HepG2 (cell line): ENCODE results near the gene CX3CR1. TPM values are rescaled to one million over a fixed set of nuclear protein-coding genes. Genes with fewer than 3 reads are reported as not detected.

ENCODE experiments used
- ARID4A ChIP-seq: sonication (generic); formaldehyde crosslinking; IDR thresholded peaks from 2 replicates; pipeline ENCODE4 v1.5.0; 2020; ENCODE audit warnings: mild to moderate bottlenecking, missing genetic modification reagents, borderline replicate concordance
- FOXJ3 ChIP-seq: sonication (generic); formaldehyde crosslinking; IDR thresholded peaks from 2 replicates; pipeline ENCODE4 v1.4.0; 2020; ENCODE audit warnings: missing genetic modification reagents, mild to moderate bottlenecking, borderline replicate concordance
- FOXP4 ChIP-seq: sonication (generic); formaldehyde crosslinking; IDR thresholded peaks from 2 replicates; pipeline ENCODE4 v1.4.0; 2020; ENCODE audit warnings: missing genetic modification reagents
- HDAC1 ChIP-seq: sonication (generic); formaldehyde crosslinking; IDR thresholded peaks from 2 replicates; pipeline ENCODE4 v1.5.1; 2020; ENCODE audit warnings: mild to moderate bottlenecking, missing genetic modification reagents
- HHEX ChIP-seq: IDR thresholded peaks from 2 replicates; pipeline ENCODE4 v1.6.1; 2016; ENCODE audit warnings: control low read depth
- KMT2A ChIP-seq: sonication (generic); formaldehyde crosslinking; IDR thresholded peaks from 2 replicates; pipeline ENCODE4 v1.4.0; 2020; ENCODE audit warnings: missing genetic modification reagents
- POLR2AphosphoS5 ChIP-seq: IDR thresholded peaks from 2 replicates; pipeline ENCODE4 v1.6.1; 2012; ENCODE audit warnings: low read depth, low read length
- SP2 ChIP-seq: sonication (generic); formaldehyde crosslinking; IDR thresholded peaks from 2 replicates; pipeline ENCODE4 v1.5.1; 2020; ENCODE audit warnings: mild to moderate bottlenecking, missing genetic modification reagents
- WIZ ChIP-seq: sonication (generic); formaldehyde crosslinking; IDR thresholded peaks from 2 replicates; pipeline ENCODE4 v1.5.1; 2020; ENCODE audit warnings: mild to moderate bottlenecking, missing genetic modification reagents
- XBP1 ChIP-seq: sonication (generic); formaldehyde crosslinking; IDR thresholded peaks from 2 replicates; pipeline ENCODE4 v1.5.0; 2020; ENCODE audit warnings: missing genetic modification reagents
- ZBTB20 ChIP-seq: sonication (generic); formaldehyde crosslinking; IDR thresholded peaks from 2 replicates; pipeline ENCODE4 v1.8.1; 2023; ENCODE audit warnings: missing genetic modification reagents, low read depth, mild to moderate bottlenecking, borderline replicate concordance
- ZC3H13 ChIP-seq: sonication (generic); formaldehyde crosslinking; IDR thresholded peaks from 2 replicates; pipeline ENCODE4 v1.8.1; 2023; ENCODE audit warnings: mild to moderate bottlenecking, missing genetic modification reagents, moderate library complexity
- ZNF431 ChIP-seq: sonication (generic); formaldehyde crosslinking; IDR thresholded peaks from 2 replicates; pipeline ENCODE4 v1.9.0; 2022; ENCODE audit warnings: missing genetic modification reagents, low read depth, mild to moderate bottlenecking, borderline replicate concordance
- ZNF543 ChIP-seq: sonication (generic); formaldehyde crosslinking; IDR thresholded peaks from 2 replicates; pipeline ENCODE4 v1.4.0; 2020; ENCODE audit warnings: mild to moderate bottlenecking, missing genetic modification reagents
- ZNF746 ChIP-seq: sonication (generic); formaldehyde crosslinking; IDR thresholded peaks from 2 replicates; pipeline ENCODE4 v1.8.0; 2022; ENCODE audit warnings: mild to moderate bottlenecking, missing genetic modification reagents
- ZNF800 ChIP-seq: sonication (generic); formaldehyde crosslinking; IDR thresholded peaks from 2 replicates; pipeline ENCODE4 v1.4.0; 2020; ENCODE audit warnings: missing genetic modification reagents
- ZSCAN21 ChIP-seq: sonication (generic); formaldehyde crosslinking; IDR thresholded peaks from 2 replicates; pipeline ENCODE4 v1.8.0; 2022; ENCODE audit warnings: mild to moderate bottlenecking, missing genetic modification reagents, moderate library complexity, borderline replicate concordance
- polyA plus RNA-seq, 8 experiments: library from polyadenylated mRNA; depleted of rRNA in 3 of 8; stranded (reverse) in 7 of 8; unstranded in 1 of 8; fragments of >200 nt; fragmentation: Illumina TruSeq in 4 of 8; extraction: Trizol in 4 of 8; gene quantifications; 2 replicates each; pipeline versions ENCODE4 v1.2.1 to v1.2.3, GENCODE V29; 2011 to 2016; ENCODE audit warnings: low read depth in 4 of 8, missing spikeins in 1 of 8, mixed read lengths in 1 of 8; ENCODE audit not compliant: insufficient read depth in 1 of 8
- total RNA-seq, 5 experiments: library from RNA; depleted of rRNA; stranded (reverse); fragments of >200 nt; fragmentation: Illumina TruSeq; extraction: Trizol; gene quantifications; 2 replicates each; pipeline ENCODE4 v1.2.3, GENCODE V29; 2016; ENCODE audit warnings: low read depth in 1 of 5
- TF ChIP-seq, protein P1 (sequence below): fragments of 450-650 bp; IDR thresholded peaks from 2 replicates; pipeline ENCODE4 v1.6.1; 2017
- TF ChIP-seq, protein P2 (sequence below): sonication (generic); formaldehyde crosslinking; IDR thresholded peaks from 2 replicates; pipeline ENCODE4 v1.4.0; 2020; ENCODE audit warnings: missing genetic modification reagents, low read depth, mild to moderate bottlenecking, borderline replicate concordance
- TF ChIP-seq, protein P3 (sequence below): sonication (generic); formaldehyde crosslinking; IDR thresholded peaks from 2 replicates; pipeline ENCODE4 v1.8.0; 2022; ENCODE audit warnings: mild to moderate bottlenecking, missing genetic modification reagents, moderate library complexity

Gene CX3CR1
- total and polyA plus RNA-seq, 2 of the 13 experiments (the other 11 are each of a cell fraction or from before 2014, with no cell fraction given) = not detected

DNA sequence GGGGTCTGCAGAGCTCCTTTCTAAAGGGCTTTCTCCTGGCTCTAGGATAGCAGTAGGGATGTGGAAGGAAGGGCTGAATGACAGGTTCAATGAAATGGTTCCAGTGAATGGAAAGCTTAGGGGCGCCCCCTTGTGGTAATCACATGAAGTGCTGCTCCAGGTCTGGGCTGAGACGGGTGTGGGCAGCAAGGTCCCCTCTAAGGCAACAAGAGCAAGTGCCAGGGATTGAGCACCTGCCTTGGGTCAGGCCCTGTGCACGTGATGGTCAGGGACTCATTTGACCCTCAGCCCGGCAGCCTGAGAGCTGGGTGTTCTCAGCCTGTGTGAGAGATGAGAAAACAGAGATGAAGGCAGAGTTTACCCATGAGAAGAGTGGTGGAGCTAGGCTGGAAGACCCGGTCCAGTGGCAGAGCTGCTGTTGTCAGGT, 12.1 kb upstream of the CX3CR1 start (continued):
- TF ChIP-seq ARID4A (CRISPR knock-in tag) (peak; percentile 26; the same call in 1 of the 2 replicates), HDAC1 (no peak), ZBTB20 (no peak), KMT2A (CRISPR knock-in tag) (no peak), ZNF543 (no peak), WIZ (CRISPR knock-in tag) (no peak), ZNF746 (CRISPR knock-in tag) (no peak), ZNF800 (CRISPR knock-in tag) (no peak), XBP1 (no peak), ZC3H13 (CRISPR knock-in tag) (no peak), ZNF431 (CRISPR knock-in tag) (no peak), ZSCAN21 (CRISPR knock-in tag) (0 out of 2 replicates have a peak, but pooled peaks have one; percentile 26), SP2 (no peak), POLR2AphosphoS5 (no peak), FOXJ3 (CRISPR knock-in tag) (no peak), HHEX (no peak), FOXP4 (CRISPR knock-in tag) (no peak)
- TF ChIP-seq, protein P1, sequence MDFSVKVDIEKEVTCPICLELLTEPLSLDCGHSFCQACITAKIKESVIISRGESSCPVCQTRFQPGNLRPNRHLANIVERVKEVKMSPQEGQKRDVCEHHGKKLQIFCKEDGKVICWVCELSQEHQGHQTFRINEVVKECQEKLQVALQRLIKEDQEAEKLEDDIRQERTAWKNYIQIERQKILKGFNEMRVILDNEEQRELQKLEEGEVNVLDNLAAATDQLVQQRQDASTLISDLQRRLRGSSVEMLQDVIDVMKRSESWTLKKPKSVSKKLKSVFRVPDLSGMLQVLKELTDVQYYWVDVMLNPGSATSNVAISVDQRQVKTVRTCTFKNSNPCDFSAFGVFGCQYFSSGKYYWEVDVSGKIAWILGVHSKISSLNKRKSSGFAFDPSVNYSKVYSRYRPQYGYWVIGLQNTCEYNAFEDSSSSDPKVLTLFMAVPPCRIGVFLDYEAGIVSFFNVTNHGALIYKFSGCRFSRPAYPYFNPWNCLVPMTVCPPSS = no peak
- TF ChIP-seq, protein P2, sequence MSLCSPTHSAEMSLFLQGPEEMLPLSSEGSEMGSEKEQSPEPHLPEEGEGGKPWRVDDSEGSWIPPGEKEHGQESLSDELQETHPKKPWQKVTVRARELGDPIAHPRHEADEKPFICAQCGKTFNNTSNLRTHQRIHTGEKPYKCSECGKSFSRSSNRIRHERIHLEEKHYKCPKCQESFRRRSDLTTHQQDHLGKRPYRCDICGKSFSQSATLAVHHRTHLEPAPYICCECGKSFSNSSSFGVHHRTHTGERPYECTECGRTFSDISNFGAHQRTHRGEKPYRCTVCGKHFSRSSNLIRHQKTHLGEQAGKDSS (CRISPR knock-in tag) = no peak
- TF ChIP-seq, protein P3, sequence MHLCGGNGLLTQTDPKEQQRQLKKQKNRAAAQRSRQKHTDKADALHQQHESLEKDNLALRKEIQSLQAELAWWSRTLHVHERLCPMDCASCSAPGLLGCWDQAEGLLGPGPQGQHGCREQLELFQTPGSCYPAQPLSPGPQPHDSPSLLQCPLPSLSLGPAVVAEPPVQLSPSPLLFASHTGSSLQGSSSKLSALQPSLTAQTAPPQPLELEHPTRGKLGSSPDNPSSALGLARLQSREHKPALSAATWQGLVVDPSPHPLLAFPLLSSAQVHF (CRISPR knock-in tag) = no peak
